Body of pancreas (tissue), 4 donors: Measurements from ENCODE around the gene CFL1. TPM values are rescaled to one million over a fixed set of nuclear protein-coding genes. Genes with fewer than 3 reads are reported as not detected.
A peak's percentile ranks its signal among the peaks of the same experiment; 100 is the strongest.

Experiments used
- ATAC-seq: fragments of 150-250 bp; one replicate; pipeline ENCODE4 v1.9.1; 2016
- DNase-seq, 4 donors: peaks; one replicate each; pipeline ENCODE4 v3.0.0-alpha.2; 2019
- H3K27ac ChIP-seq, 4 donors: fragments of 200-600 bp; sonication (generic); 1 replicate in 3 of 4; 2 replicates in 1 of 4; pipeline versions ENCODE4 v1.5.1 to v1.6.1; 2016 to 2019; ENCODE audit warnings: mild to moderate bottlenecking in 1 of 4, mixed read lengths in 1 of 4, moderate library complexity in 1 of 4
- H3K27me3 ChIP-seq, 2 donors: fragments of 200-600 bp; sonication (generic); one replicate each; pipeline ENCODE4 v1.6.0; 2016; ENCODE audit warnings: mild to moderate bottlenecking in 1 of 2
- H3K36me3 ChIP-seq, 2 donors: fragments of 200-600 bp; sonication (generic); replicated peaks in 1 of 2; 2 replicates each; pipeline ENCODE4 v1.5.1; 2016; ENCODE audit warnings: low read depth in 2 of 2; ENCODE audit not compliant: insufficient read depth in 1 of 2
- H3K4me1 ChIP-seq: fragments of 200-600 bp; sonication (generic); one replicate; pipeline ENCODE4 v1.6.0; 2016
- H3K4me3 ChIP-seq, 2 donors: fragments of 200-600 bp; sonication (generic); 1 replicate in 1 of 2; 2 replicates in 1 of 2; pipeline ENCODE4 v1.5.1; 2016 to 2019
- H3K9me3 ChIP-seq, 3 donors: fragments of 200-600 bp; sonication (generic); 1 replicate in 2 of 3; 2 replicates in 1 of 3; pipeline ENCODE4 v1.5.1; 2016
- POLR2A ChIP-seq, 3 donors: fragments of 450-650 bp; IDR thresholded peaks; one replicate each; pipeline ENCODE4 v1.6.1; 2016; ENCODE audit warnings: antibody characterized with exemption in 3 of 3, mild to moderate bottlenecking in 2 of 3
- WGBS, 2 donors: methylation state at CpG; one replicate each; pipeline ENCODE4 v1.1.5; 2017; 5-methylcytosine and 5-hydroxymethylcytosine counted together
- intact Hi-C: fragments of 100-400 bp; cut with DNase I; formaldehyde crosslinking; loops from one replicate; pipeline ENCODE4 v1.15.1; 2023
- total RNA-seq, 2 donors: library from RNA; depleted of rRNA; stranded (reverse); fragments of >200 nt; gene quantifications; one replicate each; pipeline ENCODE4 v1.1.0, GENCODE V29; 2016
- TF ChIP-seq, protein P1 (sequence below), 7 experiments: fragments of 450-650 bp in 4 of 7; fragments of 200-600 bp in 3 of 7; sonication (generic) in 3 of 7; IDR thresholded peaks; one replicate each; pipeline ENCODE4 v1.5.1; 2016 to 2019; ENCODE audit warnings: antibody characterized with exemption in 7 of 7

Gene CFL1
- total RNA-seq, 2 donors from 2014 or later = 190 to 412 TPM

- Histone ChIP-seq H3K36me3 (no peaks in the 10 kb centered on the region), H3K27me3 (peaks cover 0 to 11% of the 10 kb centered on the region in 2 donors), H3K4me3 (no peak within 1 kb of the TSS), H3K9me3 (no peaks in the 10 kb centered on the region), H3K27ac (peak within 1 kb of the TSS in 3 of 4 donors; percentile 24 to 66 (median 48)), H3K4me1 (peaks cover 14% of the 10 kb centered on the region)
- TF ChIP-seq, protein P1, sequence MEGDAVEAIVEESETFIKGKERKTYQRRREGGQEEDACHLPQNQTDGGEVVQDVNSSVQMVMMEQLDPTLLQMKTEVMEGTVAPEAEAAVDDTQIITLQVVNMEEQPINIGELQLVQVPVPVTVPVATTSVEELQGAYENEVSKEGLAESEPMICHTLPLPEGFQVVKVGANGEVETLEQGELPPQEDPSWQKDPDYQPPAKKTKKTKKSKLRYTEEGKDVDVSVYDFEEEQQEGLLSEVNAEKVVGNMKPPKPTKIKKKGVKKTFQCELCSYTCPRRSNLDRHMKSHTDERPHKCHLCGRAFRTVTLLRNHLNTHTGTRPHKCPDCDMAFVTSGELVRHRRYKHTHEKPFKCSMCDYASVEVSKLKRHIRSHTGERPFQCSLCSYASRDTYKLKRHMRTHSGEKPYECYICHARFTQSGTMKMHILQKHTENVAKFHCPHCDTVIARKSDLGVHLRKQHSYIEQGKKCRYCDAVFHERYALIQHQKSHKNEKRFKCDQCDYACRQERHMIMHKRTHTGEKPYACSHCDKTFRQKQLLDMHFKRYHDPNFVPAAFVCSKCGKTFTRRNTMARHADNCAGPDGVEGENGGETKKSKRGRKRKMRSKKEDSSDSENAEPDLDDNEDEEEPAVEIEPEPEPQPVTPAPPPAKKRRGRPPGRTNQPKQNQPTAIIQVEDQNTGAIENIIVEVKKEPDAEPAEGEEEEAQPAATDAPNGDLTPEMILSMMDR (IDR thresholded peaks at IDR 0.05) = peak in 2 of 7 experiments; percentile 1 to 3
- TF ChIP-seq POLR2A (IDR thresholded peaks at IDR 0.05) = peak; percentile 39 to 71 (median 68)
- 2 to 14% methylated on average over 10 to 74 of the region's 80 CpGs for WGBS, 2 donors
- DNase-seq = peak; percentile 86 to 94 (median 92)
- ATAC-seq = peak; percentile 91
- intact Hi-C loops = no loop called here
Measured at GRCh38 chr11:65900125-65900898, 42.3 kb upstream of the CFL1 start, which contains the start of gene FOSL1. FOSL1 (minus strand) TSS chr11:65900388; CDS start chr11:65900339, 49 bp downstream.

DNA sequence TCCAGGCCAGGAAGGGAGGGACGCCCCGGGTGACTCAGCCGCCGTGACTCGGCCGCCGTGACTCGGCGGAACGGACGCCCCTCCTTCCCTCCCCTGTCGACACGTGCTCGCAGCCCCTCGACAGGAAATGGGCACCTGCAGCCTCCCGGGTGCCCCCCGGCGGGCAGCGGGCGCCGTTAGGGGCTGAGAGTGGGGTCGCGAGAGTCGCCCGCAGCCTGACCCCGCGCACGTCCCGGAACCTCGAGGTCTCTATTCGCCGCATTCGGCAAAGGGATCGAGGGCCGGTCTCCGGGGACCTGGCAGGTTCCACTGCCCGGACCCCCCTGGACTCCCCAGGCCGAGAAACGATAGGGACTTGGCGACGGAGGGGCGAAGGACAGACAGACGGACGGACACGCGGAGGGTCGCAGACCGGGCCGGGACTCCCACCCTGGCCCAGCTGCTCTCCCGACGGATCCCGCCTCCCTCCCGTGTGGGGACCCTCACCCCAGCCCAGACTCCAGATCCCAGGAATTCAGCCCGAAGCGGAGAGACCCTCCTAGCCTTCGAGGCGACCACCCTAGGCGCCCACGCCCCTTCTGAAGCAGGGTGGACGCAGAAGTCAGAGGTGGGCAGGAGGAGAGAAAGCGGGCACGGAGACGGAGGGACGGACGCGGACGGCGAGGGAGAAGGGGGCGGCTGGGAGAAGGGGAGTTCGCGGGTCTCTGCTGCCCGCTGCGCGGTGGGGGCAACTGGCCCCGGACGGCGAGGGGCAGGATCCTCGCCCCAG lies 41.6 kb upstream of the CFL1 start:
- Histone ChIP-seq H3K27ac (peak overlapping the region in 3 of 4 donors; percentile 24 to 66 (median 48)), H3K4me3 (no peak overlapping the region), H3K9me3 (no peaks in the 10 kb centered on the region), H3K36me3 (no peaks in the 10 kb centered on the region), H3K4me1 (peaks cover 14% of the 10 kb centered on the region), H3K27me3 (peaks cover 0 to 11% of the 10 kb centered on the region in 2 donors)
- 0 to 4% methylated on average over 3 to 77 of the region's 78 CpGs for WGBS, 2 donors
- peak; percentile 45 to 58 (median 52) for DNase-seq
- TF ChIP-seq, protein P1 (IDR thresholded peaks at IDR 0.05) = no peak
- peak in 2 of 3 donors; percentile 9 to 12 for TF ChIP-seq POLR2A (IDR thresholded peaks at IDR 0.05)
- ATAC-seq = peak; percentile 37
- intact Hi-C loops = no loop called here

GRCh38 chr11:65898656-65899355 lies 40.8 kb upstream of the CFL1 start:
- 52 to 65% methylated on average over 10 to 16 of the region's 28 CpGs for WGBS, 2 donors
- DNase-seq (no peak), ATAC-seq (no peak)
- intact Hi-C loops = no loop called here
- Histone ChIP-seq H3K27ac (no peak overlapping the region), H3K27me3 (peaks cover 0 to 11% of the 10 kb centered on the region in 2 donors), H3K36me3 (no peaks in the 10 kb centered on the region), H3K9me3 (no peaks in the 10 kb centered on the region), H3K4me1 (peaks cover 14% of the 10 kb centered on the region), H3K4me3 (no peak overlapping the region)
- TF ChIP-seq POLR2A (IDR thresholded peaks at IDR 0.05) = no peak
- TF ChIP-seq, protein P1 (IDR thresholded peaks at IDR 0.05) = no peak

DNA sequence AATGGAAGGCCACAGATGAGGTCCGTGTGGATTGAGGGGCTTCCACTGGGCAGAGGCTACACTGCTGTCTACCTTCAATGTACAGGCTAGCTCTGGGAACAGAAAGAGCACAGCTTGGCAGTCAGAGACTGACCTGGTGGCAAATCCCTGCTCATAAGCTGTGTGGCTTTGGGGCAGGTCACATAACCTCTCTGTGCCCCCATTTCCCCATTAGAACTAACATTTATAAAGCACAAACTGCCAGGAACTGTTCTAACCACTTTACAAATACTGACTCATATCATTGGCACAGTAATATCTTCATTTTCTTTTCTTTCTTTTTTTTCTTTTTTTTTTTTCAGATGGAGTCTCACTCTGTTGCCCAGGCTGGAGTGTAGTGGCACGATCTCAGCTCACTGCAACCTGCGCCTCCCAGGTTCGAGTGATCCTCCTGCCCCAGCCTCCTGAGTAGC lies 39.1 kb upstream of the CFL1 start:
- WGBS, 2 donors = 87 to 88% methylated on average over 4 of the region's 4 CpGs
- DNase-seq (no peak), ATAC-seq (no peak)
- H3K9me3 ChIP-seq = no peaks in the 10 kb centered on the region
- no peak for TF ChIP-seq POLR2A (IDR thresholded peaks at IDR 0.05)
- TF ChIP-seq, protein P1 (IDR thresholded peaks at IDR 0.05) = no peak
- peaks cover 0 to 11% of the 10 kb centered on the region in 2 donors for H3K27me3 ChIP-seq
- H3K4me3 ChIP-seq = no peak overlapping the region
- peaks cover 17% of the 10 kb centered on the region for H3K4me1 ChIP-seq
- no peak overlapping the region for H3K27ac ChIP-seq
- no peaks in the 10 kb centered on the region for H3K36me3 ChIP-seq
- intact Hi-C loops = no loop called here
